Stimulated activated CD8-positive, alpha-beta memory T cell treated with anti-CD3 and anti-CD28 coated beads, Interleukin-4, amount 100 ng/mL, for 48 hours (primary cell): ENCODE results near the gene KCTD5.

Source experiments
- DNase-seq: peaks from one replicate; pipeline ENCODE4 v3.0.0-alpha.2; 2020

Gene KCTD5

DNA sequence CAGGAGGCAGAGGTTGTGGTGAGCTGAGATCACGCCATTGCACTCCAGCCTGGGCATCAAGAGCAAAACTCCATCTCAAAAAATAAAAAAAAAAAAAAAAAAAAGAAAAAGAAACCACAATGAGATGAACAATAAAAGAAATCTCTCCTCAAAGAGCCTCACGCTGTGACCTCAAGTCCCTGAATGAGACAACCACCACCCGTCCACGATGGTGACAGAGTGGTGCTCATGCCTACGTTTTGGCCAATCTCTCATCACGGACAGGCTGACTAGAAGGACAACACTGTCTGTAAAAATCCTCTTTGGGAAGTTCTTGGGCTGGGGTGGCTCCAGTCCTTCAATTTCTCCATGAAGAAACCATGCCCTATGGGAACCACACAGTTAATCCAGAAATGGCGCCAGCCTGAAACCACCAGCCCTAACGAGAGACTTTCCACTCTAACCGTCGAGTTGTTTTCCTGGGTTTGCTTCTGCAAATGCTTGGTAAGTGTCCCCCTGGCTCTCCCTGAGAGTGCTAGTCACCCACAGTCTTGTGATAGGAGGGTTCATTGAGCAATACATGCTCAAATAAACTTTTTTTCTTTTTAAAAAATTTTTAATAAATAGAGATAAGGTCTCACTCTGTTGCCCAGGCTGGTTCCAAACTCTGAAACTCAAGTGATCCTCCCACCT lies 52.7 kb downstream of the KCTD5 start:
- DNase-seq, result no peak

DNA sequence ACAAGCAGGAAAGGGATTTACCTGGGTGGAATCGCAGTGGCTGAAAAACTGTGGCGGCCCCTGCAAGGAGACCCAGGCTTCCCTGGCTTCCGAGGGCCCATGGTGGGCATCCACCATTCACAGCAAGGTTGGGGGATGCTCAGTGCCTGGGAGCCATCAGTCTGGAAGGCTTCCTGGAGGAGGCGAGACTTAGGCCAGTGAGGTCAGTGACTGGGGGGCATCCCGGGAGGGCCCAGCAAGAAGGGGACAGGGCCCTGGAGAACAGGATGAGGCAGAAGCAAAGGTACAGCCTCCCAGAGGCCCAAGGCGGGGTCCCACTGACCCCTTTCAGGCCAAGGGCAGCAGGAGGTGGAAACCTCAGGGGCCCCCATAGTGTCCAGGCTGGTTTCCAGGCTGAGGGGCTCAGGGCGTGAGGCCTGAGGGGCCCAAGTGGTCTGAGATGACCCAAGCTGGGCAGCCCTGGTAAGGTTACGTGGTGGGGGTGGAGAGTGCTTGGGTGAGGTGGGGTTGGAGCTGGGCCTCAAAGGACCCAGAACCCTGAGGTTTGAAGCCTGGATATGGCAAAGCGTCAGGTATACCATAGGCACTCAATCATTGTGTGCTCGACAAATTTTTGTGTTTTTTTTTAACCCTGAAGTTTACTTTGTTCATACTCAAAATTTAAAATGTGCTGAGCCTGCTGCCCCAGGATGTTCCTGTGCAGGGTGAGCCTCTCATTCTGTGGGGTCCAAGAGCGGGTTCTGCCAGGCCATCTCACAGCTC lies 54.3 kb downstream of the KCTD5 start:
- DNase-seq, result no peak

DNA sequence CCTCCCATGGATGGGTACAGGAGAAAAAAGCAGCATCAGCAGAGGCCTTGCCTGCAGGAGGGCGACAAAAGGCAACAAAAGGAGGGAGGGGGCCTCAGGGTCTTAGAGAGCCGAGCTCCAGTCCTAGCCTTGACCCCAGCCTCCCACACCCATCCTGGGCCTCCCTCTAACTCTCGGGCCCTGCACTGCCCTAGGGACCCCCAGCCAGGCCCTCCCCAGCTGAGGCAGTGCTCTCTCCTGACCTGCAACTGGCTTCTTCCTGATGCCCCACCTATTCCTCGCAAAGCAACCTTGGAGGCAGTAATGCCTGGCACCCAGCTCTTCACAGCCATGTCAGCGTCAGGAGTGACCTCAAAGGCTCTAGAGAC lies 54.9 kb downstream of the KCTD5 start:
- DNase-seq, result no peak

DNA sequence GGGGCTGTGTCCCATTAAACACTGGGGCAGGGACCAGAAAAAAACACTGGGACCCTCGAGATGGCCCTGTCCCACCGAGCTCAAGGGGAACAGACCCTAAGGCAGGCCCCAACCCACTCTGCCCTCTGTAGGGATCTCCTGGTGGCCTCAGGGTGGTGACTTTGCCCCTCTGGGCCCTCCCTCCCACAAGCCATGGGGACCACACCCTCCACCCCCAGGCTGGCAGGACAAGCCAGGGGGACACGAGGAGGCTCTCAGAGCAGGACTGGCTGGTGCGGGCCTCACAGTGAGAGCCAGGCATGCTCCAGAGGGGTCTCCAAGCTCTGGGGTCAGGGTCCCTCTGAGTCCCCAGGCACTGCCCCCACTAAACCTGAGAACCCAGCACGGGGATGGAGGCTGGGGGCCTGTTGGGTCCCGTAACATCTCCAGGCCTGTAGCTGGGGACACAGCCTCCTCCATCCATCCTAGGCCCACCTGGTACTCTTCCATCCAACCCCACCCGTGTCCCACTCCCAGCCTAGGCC lies 55.6 kb downstream of the KCTD5 start:
- no peak for DNase-seq

DNA sequence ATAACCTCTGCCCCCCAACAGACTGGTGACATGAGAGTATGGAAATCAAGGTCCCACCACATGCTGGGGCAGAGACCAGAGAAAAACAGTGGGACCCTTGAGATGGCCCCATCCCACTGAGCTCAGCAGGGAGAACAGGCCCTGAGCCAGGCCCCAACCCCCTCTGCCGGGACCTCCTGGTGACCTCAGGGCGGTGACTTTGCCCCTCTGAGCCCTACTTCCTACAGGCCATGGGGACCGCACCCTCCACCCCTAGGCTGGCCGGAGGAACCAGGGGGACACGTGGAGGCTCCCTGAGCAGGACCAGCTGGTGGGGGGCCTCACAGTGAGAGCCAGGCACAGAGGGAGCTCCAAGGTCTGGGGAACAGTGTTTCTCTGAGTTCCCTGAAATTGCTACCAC lies 56.3 kb downstream of the KCTD5 start:
- DNase-seq, result no peak

DNA sequence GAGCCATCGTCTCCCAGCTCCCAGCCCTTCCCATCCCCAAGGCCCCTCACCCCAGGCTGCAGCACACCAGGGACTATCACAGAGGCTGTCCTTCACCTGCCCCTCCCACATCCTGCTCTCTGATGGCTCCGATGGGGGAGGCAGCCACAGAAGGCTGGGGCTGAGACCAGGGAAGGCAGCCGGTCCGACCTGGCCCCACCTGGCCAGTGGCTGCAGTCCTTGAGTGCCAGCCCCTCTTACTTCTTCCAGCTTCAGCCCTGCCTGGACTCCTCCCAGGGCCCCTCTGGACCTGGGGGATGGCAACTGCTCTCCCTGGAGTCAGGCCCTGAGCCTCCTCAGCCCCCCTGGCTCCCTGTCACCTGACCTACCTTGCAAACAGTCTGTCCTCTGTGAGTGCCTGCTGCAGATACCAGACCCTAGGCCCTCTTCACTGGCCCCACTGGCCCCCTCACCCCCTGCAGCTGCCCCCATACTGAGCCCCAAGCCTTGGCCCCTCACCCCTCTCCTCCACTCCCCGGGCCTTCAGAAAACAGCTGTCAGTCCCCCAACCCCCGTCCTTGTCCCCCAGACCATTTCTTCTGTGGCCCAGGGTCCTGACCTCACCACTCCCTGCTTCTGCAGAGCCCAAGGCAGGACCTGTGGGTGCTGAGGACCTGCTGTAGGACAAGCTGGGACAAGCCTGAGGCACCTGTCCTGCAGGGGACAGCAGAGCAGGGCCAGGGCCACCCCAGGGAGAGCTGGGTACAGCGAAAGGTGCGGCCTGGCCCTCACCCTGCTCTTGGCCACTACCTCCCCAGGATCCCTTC lies 57.5 kb downstream of the KCTD5 start:
- DNase-seq, result no peak

DNA sequence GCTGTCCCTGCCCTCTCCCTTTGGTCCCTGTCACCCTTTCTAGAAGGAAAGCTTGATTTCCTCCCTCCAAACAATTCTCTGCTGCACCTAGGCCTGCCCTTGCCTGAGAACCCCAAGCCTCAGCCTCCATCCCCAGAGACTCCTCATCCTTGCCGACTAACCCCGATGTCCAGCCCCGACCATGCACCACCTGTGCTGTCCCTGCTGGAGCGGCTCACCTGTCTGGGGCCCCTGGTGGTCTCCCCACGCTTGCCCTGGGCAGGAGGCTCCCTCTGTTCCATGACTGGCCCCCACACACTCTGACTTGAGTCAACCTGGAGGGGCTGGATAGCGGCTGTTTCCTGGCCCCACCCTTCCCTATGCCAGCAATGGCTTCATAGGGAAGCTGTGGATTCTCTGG lies 58.2 kb downstream of the KCTD5 start:
- no peak for DNase-seq

DNA sequence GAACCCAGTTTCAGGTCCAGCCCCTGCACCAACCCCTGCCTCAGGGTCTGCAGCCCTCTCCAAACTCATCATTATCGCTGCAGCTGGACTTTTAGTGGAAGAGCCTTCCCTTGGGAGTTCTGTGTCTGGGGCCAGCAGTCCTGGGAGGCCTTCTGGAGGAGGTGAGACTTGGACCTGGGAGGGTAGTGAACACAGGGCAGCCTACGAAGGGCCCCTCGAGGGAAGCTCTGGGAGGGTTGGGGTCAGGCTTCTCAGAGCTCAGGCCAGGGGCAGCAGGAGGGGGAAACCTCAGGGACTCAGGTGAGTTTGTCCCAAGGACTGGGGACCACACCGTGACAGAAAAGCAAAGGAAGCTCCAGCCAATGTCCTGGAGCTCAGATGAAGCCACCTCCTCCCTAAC lies 58.8 kb downstream of the KCTD5 start:
- no peak for DNase-seq

DNA sequence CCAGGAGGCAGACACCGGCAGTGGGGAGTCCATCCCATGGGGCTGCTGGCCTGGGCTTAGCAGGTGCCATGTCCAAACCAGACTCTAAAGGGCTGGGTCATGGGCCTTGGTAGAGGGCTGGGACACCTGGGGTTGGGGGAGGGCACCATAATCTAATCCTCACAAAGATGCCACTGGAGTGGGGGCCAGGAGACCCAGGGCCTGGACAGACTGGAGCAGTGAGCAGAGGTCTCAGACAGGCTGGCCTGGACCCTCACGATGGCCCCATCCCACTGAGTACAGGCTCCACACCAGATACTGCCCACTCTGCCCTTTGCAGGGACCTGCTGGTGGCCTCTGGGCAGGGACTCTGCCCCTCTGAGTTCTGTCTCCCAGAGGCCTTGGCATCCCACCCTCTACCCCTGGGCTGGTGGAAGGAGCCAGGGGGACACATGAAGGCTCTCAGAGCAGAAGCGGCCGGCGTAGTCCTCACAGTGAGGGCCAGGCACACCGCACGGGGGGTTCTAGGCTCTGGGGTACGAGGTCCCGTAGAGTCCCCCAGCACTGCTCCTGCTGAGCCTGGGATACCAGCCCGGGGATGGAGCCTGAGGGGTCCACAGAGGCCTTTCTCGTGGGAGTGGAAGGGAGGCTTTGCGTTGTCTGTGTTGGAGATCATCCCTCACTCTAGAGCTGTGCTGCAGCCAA lies 60.1 kb downstream of the KCTD5 start:
- DNase-seq, result no peak

DNA sequence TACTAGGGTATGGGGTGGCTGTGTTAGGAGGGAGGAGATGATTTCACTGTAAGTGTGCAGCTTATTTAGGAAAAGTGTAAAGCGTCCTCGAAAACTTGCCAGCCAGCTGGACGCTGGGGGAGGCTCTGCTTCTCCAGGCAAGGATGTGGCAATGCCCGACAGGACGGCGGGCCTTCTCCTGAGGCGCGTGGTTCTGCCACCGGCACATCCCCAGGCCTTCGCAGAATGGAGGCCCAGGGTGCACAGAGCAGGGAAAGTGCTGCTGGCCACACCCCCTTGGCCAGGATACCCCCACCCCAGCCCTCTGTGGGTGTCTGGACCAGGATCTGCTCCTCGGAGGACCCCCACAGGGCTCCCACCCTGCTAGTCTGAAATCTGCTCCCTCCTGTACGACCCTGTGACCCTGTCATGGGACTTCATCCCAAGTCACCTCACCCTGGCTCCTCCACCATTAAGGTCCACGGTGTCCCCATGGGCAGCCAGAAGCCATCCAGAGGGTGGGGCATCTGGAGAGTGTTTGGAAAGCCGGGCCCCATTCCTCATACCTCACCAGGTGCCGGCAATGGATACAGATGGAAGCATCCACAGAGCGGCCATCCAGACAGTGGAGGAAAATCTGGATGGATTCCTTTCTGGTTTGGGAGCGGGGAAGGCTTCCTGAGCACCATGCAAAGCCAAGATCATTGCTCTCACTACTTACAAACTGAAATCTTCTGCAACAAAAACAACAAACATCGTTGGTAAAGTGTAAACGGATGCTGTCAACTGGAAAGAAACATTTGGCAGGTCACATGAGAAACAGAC lies 60.9 kb downstream of the KCTD5 start:
- DNase-seq, result no peak

DNA sequence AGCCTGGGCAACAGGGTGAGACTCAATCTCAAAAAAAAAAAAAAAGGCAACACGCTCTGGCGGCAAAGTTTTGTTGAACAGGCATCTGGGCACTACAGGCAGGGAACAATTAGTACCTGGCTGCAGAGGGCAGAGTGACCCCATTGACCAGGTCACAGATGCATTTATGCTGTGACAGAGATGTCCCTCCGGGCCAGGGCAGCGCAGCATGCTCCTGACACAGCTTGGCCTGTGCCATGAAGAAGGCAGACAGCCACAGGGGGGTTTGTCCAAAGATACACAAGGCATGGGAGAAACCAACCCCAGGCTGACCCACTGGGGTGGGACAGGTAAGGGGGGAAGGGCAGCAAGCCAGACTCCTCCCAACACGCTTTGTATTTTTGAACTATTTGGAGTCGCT lies 62.4 kb downstream of the KCTD5 start:
- no peak for DNase-seq

DNA sequence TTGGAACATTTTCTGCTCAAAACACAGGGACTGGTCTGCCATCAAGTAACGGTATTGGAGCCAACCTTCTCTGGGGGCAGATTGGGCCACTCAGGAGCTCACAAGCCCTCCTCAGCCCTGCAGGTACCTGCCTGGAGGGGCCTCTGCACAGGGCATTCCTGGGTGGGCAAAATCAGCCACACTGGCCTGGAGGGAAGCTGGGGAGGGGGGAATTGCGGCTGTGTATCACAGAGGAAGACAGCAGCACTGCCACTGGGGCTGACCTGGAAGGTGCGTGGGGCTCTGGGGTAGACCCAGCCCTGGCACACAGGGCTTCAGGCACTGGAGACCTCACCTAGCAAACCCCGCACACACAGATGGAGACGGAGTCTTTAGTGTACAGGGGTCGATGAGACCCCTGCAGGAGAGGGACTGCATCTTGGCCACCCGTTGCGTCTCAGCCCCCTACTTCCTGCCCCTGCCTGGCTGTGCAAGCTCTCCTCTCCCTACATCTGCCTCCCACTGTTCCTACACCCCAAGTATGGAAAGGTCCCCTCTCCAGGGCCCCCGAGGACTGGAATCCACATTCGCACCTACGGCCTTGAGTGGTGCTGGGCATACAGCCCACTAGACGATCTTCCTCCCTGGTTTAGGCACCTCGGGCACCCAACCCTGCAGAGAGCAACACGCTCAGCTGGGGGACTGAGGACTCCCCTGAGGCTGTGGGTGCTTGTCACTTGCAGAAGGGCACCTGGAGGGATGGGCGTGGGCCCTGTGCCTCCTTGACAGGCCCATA lies 63.0 kb downstream of the KCTD5 start:
- DNase-seq, result no peak

DNA sequence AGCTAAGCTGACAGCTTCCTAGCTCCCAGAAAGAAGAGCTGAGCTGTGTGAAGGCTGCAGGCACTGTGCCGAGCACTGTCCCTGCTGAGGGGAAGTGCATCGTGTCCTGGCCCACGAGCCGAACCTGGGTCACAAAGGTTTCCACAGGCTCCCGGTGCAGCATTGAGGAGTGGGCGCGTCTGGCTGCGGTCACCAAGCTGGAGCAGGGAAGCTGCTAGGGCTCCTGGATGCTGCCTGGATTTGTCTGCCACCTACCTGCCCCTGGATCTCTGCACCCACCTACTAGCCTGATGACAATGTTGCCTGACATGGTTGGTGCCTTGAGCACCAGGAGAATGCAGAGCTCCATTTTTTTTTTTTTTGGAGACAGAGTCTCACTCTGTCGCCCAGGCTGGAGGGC lies 63.6 kb downstream of the KCTD5 start:
- no peak for DNase-seq

DNA sequence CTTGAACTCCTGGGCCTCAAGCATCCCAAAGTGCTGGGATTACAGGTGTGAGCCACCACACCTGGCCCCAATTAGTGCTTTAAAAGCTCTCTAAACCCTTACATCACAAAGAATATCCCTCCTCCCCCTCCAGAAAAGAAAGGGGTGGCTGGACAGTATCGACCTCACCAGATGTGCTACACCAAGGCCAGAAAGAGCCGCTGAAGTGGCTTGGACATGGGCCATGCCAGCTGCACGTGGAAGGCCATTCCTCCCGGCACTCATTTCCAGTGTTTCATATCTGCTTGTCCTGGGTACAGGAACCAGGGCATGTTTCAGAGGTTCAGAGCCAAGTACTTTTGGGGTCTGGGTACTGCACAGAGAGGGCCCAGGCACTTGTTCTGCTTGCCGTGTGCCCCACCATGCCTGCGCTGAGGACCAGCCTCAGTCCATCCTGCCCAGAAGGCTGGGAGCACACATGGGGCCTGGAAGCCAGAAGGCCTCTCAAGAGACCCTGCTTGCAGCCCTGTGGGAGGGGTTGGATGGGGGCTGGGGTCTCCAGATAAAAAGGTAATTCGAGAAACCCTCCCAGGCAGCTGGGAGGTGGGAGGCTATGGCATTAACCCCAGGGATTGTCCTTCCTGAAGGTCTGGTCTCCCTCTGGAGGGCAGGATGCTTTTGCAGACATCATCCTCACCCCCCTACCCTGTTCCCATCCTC lies 66.6 kb downstream of the KCTD5 start:
- no peak for DNase-seq

DNA sequence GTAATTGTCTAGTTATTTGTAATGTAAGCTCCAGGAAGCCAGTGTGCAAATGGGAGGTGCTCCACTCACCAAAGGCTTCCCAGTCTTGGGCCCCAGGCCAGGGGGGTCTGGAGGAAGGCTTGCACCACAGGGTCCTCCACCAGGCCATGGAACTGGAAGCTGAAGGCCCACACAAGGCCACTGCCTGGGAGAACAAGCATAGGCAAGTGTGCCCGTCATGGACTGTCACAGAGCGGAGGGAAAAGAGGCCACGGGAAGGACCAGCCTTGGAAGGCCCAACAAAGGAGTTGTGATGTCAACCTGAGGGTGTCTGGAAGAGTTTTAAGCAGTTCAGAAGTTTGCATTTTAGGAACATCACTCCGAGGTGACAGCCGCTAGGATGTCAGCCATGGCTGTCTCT lies 67.2 kb downstream of the KCTD5 start:
- DNase-seq, result no peak

DNA sequence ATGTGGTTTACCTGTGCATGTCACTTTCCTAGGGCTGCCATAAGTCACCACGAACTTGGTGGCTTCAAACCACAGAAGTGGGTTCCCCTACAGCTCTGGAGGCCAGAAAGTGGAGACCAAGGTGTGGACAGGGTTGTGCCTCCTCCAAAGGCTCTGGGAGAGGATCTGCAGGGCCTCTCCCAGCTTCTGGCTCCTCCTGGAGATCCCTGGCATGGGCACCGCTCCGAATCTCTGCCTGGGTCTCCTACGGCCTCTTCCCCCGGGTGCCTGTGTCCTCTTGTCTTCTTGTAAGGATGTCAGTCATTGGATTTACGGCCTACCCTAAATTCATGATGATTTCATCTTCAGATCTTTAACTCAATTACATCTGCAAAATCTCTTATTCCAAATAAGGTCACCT lies 67.6 kb downstream of the KCTD5 start:
- no peak for DNase-seq

DNA sequence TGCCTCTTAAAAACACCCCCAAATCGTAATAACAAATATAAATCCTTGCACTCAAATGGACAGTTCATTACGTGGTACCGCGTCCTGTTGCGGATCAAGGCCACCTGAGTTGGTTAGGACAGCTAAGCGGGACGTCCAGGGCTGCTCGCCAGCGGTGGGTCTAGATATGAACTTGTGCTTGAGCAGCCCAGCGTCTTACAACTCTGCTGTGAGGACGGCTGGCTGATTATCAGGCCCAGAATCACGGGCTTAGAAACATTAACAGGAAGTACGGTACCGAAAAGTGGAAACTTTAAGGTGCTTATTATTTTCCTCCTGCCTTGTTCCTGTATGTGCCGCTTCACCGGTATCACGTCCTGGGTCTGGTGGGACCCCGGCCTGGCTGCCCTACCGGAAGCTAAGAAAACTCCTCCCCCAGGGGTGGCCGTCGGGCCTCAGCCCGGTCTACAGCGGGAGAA lies 69.3 kb downstream of the KCTD5 start:
- no peak for DNase-seq

DNA sequence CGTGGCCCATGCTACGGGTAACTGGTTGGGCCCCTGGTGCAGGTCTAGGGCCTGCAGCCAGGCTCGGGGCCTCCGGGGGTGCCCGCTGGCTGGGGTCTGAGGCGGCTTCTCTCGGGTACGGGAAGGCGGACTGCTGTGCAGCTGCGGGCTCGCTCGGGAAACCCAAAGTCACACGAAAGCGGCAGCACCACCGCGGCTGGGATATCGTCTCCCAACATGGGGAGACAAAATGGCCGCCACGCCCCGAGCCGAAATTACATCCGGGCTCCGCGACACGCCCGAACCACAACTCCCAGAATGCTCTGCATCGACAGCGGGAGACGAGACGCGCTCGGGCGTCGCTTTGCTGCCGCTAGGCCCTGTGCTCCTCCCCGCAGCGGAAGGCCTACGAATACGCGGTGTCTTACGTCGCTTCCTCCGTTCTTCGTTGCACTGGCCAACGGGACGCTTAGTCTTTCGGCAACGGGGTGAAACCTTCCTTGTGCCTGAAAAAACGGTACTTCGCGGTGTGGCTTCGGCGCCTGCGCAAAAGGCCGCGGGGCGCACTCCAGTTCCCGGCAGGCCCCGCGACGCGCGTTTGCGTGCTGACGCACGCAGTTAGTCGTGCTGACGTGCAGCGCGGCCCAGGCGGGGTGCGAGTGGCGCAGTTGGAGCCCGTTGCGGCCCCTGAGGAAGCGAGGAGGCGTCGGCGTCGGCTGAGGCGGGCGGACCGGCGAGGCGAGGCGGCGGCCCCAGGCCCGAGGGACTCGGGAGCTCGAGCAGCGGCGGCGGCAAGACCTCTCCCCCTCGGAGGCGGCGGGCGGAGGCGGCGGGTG lies 69.9 kb downstream of the KCTD5 start, which contains the start of gene SRRM2:
SRRM2 (plus strand) TSS at position 604 of the 815 bp plus-strand sequence. CDS start 3,727 bp downstream, outside the sequence.
- DNase-seq, result peak; percentile 96
